AG08396 (cell line): Measurements from ENCODE around the gene CHRNE.
"Not testable (repeated sequence)": the region's sequence is repeated elsewhere in the genome, so short reads cannot be mapped to it uniquely, and the experiment has no call there.

Source experiments
- DNase-seq: peaks from one replicate; pipeline ENCODE4 v3.0.0; 2012; ENCODE audit warnings: low spot score, mixed read lengths

The CHRNE gene

GRCh38 chr17:4939796-4940554 lies 37.1 kb upstream of the CHRNE start, which contains the start of the genes RNF167 and SLC25A11:
RNF167 (plus strand) TSS chr17:4940268; CDS start chr17:4940910, 642 bp downstream.
SLC25A11 (minus strand) TSS chr17:4940046; CDS start chr17:4939910, 136 bp downstream.
- peak; percentile 98 for DNase-seq

DNA sequence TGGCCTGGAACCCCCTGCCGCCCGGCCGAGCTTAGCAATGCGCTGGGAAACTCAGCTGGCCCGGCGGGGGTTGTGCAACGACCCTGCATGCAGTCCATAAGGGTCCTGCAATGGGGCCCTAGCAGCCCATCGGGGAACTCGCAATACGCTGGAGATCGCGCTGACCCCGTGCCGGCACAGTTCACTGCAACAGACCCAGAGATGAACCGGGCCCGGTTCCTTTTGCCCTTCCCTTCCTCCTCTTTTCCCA lies 36.6 kb upstream of the CHRNE start:
- DNase-seq: no peak

- no peak for DNase-seq
Measured at GRCh38 chr17:4938688-4939545, 36.0 kb upstream of the CHRNE start.

DNA sequence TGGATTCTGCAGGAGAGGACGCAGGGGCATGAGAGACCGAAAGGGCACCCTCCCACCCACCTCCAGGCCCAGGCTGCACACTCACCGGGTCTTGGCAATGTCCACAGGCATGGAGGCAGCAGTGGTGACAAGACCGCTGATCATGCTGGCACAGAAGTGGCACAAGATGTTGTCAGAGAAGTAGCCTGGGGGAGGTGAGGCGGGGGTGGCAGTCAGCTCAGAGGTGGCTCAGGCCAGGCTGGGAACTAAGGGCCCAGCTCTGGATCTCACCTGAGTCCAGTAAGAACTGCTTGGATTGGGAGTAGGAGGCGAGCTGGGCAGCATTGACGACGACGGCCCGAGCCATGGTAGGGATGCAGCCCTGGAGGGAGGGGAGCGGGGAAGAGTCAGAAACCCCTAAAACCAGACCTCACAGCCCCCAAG lies 35.2 kb upstream of the CHRNE start:
- no peak for DNase-seq

GRCh38 chr17:4937553-4937952 lies 34.7 kb upstream of the CHRNE start:
- no peak for DNase-seq

DNA sequence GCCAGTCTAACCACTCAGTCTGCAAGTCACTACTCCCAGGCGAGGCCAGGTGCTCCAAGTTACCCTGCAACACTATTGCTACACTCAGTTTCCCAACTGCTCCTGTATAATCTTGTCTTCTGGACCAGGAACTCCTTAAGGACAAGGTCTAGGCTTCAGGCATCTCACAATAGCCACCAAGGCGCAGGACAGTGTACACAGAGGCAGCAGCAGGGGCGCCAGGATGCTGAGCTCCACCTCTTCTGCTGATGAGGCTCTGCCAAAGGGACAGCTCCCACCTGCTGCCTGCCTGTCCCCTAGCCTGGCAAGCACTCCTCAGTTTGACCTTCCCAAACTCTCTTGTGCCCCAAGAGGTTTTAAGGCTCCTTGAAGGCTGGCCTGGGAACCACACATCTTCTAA lies 33.5 kb upstream of the CHRNE start:
- DNase-seq: no peak

GRCh38 chr17:4935650-4936049 lies 32.8 kb upstream of the CHRNE start:
- no peak for DNase-seq

- peak; percentile 70 for DNase-seq
Measured at GRCh38 chr17:4934173-4934979, 31.5 kb upstream of the CHRNE start.

- no peak for DNase-seq
Measured at GRCh38 chr17:4933646-4934045, 30.7 kb upstream of the CHRNE start.

DNA sequence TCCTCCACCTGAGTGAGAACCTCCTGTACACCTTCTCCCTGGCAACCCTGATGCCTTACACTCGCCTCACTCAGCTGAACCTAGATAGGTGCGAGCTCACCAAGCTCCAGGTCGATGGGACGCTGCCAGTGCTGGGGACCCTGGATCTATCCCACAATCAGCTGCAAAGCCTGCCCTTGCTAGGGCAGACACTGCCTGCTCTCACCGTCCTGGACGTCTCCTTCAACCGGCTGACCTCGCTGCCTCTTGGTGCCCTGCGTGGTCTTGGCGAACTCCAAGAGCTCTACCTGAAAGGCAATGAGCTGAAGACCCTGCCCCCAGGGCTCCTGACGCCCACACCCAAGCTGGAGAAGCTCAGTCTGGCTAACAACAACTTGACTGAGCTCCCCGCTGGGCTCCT lies 29.9 kb upstream of the CHRNE start:
- no peak for DNase-seq

GRCh38 chr17:4931963-4932362 lies 29.1 kb upstream of the CHRNE start, which contains the start of gene GP1BA:
GP1BA (plus strand) TSS chr17:4932277; CDS start chr17:4932605, 328 bp downstream.
- DNase-seq: no peak

DNA sequence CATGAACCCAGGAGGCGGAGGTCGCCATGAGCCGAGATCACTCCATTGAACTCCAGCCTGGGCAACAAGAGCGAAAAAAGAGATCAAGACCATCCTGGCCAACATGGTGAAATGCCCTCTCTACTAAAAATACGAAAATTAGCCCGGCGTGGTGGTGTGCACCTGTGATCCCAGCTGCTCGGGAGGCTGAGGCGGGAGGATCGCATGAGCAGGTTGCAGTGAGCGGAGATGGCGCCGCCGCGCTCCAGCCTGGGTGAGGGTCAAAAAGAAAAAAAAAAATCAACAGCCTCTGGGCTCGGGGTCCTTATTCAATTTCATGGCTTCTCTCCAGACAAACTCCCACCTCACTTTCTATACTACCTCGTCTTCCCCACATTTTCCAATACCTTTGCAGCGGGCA lies 26.0 kb upstream of the CHRNE start:
- DNase-seq: no peak

DNA sequence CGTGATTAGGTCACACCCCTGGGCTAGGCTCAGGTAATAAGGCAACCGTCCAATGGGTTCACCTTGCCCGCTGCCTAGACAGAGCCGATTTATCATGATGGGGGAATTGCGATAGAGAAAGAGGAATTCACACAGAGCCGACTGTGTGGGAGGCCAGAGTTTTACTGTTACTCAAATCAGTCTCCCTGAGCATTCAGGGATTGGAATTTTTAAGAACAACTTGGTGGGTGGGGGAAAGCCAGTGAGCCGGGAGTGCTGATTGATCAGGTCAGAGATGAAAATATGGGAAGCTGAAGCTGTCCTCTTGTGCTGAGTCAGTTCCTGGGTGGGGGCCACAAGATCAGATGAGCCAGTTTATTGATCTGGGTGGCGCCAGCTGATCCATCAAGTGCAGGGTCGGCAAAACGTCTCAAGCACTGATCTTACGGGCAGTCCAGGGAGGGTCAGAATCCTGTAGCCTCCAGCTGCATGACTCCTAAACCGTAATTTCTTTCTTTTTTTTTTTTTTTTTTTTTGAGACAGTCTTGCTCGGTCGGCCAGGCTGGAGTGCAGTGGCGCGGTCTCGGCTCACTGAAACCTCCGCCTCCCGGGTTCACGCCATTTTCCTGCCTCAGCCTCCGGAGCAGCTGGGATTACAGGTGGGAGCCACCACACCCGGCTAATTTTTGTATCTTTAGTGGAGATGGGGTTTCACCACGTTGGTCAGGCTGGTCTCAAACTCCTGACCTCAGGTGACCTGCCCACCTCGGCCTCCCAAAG lies 23.9 kb upstream of the CHRNE start:
- DNase-seq: not testable (repeated sequence)

DNA sequence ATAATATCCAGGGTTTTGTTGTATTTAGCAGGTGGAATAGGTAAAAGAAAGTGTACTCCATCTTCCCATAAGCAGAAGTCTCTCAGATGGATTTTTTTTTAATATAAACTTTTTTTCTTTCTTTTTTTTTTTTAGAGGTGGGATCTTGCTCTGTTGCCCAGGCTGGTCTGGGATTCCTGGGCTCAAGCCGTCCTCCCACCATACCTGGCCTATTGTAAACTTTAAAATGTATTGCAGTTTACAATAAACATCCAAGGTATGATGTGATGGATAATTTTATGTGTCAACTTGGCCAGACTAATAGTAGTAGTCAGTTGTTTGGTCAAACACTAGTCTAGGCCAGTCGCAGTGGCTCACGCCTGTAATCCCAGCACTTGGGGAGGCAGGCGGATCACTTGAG lies 18.4 kb upstream of the CHRNE start:
- no peak for DNase-seq

DNA sequence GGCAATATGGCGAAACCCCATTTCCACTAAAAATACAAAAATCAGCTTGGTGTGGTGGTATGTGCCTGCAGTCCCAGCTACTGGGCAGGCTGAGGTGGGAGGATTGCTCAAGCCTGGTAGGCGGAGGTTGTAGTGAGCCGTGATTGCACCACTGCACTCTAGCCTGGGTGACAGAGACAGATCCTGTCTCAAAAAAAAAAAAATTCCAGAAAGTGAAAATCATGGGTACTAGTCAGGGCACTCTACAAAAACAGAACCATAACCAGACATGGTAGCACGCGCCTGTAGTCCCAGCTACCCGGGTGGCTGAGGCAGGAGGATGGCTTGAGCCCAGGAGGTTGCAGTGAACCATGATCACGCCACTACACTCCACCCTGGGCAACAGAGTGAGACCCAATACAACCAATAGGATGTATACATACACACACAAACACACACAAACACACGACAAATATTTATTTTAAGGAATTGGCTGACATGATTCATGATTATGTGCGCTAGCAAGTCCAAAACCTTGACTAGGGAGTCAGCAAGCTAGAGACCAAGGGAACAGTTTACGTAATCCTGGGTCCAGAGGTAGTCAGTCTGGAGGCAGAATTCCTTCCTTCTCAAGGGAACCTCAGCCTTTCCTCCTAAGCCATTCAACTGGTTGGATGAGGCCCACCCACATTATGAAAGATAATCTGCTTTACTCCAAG lies 17.6 kb upstream of the CHRNE start:
- DNase-seq: no peak

DNA sequence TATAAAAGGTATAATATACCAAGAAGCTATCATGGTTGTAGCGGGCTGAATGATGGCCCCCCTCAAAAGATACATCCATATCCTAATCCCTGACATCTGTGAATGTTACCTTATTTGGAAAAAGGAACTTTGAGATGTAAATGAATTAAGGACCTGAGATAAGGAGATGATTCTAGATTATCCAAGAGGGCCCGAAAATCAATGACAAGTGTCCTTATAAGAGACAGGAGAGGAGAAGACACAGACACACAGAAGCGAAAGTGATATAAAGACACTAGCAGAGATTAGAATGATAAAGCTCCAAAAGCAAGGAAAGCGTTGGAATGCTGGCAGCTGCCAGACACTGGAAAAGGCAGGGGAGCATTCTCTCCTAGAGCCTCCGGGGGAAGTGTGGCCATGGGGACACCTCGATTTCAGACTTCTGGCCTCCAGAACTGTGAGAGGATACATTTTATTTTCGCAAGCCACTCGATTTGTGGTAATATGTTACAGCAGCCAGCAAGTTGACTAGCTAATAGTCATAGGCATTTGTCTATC lies 16.7 kb upstream of the CHRNE start:
- DNase-seq: no peak

DNA sequence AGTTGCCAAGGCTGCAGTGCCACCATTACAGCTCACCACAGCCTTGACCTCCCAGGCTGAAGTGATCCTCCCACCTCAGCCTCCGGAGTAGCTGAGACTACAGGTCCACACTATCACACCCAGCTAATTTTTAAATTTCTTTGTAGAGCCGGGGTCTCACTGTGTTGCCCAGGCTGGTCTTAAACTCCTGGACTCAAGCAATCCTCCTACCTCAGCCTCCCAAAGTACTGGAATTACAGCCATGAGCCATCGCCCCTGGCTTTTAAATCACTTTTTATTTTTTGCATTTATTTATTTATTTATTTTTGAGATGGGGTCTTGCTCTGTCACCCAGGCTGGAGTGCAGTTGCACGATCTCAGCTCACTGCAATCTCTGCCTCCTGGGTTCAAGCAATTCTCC lies 11.7 kb upstream of the CHRNE start:
- not testable (repeated sequence) for DNase-seq

- DNase-seq: no peak
Measured at GRCh38 chr17:4913994-4914393, 11.1 kb upstream of the CHRNE start.

DNA sequence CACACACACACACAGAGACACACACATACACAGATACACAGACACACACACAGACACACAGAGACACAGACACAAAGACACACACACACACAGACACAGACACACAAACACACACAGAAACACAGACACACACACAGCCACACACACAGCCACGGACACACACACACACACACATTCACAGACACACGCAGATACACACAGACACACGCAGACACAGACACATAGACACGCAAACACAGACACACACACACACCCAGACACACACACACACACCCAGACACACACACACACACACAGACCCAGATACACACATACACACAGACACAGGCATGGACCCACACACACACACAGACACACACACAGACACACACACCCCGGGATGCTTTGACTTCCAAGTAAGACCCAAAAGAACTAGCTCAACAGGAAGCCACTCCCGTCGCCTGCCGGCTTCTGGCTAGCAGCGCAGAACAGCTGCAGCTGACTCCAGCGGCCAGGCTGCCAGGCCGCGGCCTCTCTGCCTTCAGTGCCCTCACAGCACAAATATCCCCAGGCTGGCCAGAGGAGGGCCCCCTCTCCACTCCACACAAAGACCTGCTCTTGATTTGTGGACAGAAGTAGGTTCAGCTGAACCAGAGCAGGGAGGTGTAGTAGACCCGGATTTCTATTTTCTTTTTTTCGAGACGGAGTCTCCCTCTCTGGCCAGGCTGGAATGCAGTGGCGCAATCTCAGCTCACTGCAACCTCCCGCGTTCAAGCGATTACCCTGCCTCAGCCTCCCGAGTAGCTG lies 6.0 kb upstream of the CHRNE start:
- peak; percentile 91 for DNase-seq

- no peak for DNase-seq
Measured at GRCh38 chr17:4908301-4908700, 5.4 kb upstream of the CHRNE start.
